NCI-H82 treated with DMSO at 0.1 percent for 48 hours (cell line): ENCODE data around the gene IL10.
A peak's percentile ranks its signal among the peaks of the same experiment; 100 is the strongest.

Source experiments
- DNase-seq: peaks from one replicate; lab custom pipeline; 2025; ENCODE audit not compliant: unreplicated experiment; lab: John Stamatoyannopoulos, UW

Gene IL10

GRCh38 chr1:206772243-206772937 lies at the start of gene IL10:
Gene IL10, minus strand, starts transcription at chr1:206772494. Its CDS starts 59 bp downstream, at chr1:206772435.
- no peak for DNase-seq

GRCh38 chr1:206821493-206821892 lies 49.2 kb upstream of the IL10 start:
- DNase-seq: no peak

GRCh38 chr1:206816390-206817287 lies 44.3 kb upstream of the IL10 start:
- DNase-seq: no peak

GRCh38 chr1:206814716-206815341 lies 42.5 kb upstream of the IL10 start:
- no peak for DNase-seq

- DNase-seq: no peak
These were observed 40.2 kb upstream of the IL10 start for GRCh38 chr1:206812471-206812870.

- DNase-seq: no peak
These were observed 37.3 kb upstream of the IL10 start for GRCh38 chr1:206809504-206810084.

- no peak for DNase-seq
These were observed 36.3 kb upstream of the IL10 start for GRCh38 chr1:206808615-206809014.

GRCh38 chr1:206805357-206805756 lies 33.1 kb upstream of the IL10 start:
- no peak for DNase-seq

- DNase-seq: no peak
These were observed 32.0 kb upstream of the IL10 start for GRCh38 chr1:206804156-206804737.

GRCh38 chr1:206803221-206803730 lies 31.0 kb upstream of the IL10 start:
- no peak for DNase-seq

- no peak for DNase-seq
These were observed 30.1 kb upstream of the IL10 start for GRCh38 chr1:206802401-206802800.

GRCh38 chr1:206801467-206801866 lies 29.2 kb upstream of the IL10 start:
- DNase-seq: no peak

- DNase-seq: no peak
These were observed 28.6 kb upstream of the IL10 start for GRCh38 chr1:206800891-206801290.

- DNase-seq: no peak
These were observed 28.1 kb upstream of the IL10 start for GRCh38 chr1:206800411-206800810.

GRCh38 chr1:206799311-206799710 lies 27.0 kb upstream of the IL10 start:
- DNase-seq: no peak

- DNase-seq: no peak
These were observed 26.2 kb upstream of the IL10 start for GRCh38 chr1:206798384-206798996.

GRCh38 chr1:206797534-206798383 lies 25.5 kb upstream of the IL10 start:
- peak; percentile 24 for DNase-seq

GRCh38 chr1:206796981-206797402 lies 24.7 kb upstream of the IL10 start:
- no peak for DNase-seq

- DNase-seq: no peak
These were observed 23.8 kb upstream of the IL10 start for GRCh38 chr1:206796116-206796515.
